Measurements from ENCODE around the gene MAGED1. TPM values are rescaled to one million over a fixed set of nuclear protein-coding genes. Genes with fewer than 3 reads are reported as not detected.
"Not testable (repeated sequence)": the region's sequence is repeated elsewhere in the genome, so short reads cannot be mapped to it uniquely, and the experiment has no call there.

Gene MAGED1
- total RNA-seq, 1 donor = 17.2 TPM

DNA sequence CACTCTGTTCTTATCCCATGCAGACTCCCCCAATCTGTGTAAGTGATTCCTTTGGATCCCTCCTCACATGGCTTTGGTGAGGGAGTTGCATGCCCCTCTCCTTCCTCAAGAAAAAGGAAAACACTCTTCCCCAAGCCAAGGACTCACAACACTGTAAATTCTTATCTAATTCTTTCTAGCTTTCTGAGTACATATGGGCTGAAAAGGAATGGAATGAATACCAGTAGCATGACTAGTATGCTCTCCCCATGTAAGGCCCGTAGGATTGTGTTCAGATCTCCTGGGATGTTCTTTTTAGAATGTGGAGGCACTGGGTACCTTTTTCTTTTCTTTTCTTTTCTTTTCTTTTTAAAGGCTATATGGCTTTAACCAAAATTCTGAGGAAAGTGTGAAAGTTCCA lies 17.0 kb upstream of the MAGED1 start:
- H3K9me3 ChIP-seq (ENCODE audit: low read depth, low read length) = no peaks in the 10 kb centered on the region
- no peaks in the 10 kb centered on the region for H3K4me1 ChIP-seq (ENCODE audit: insufficient read depth, low read length)
- H3K4me3 ChIP-seq (ENCODE audit: low read length) = no peak overlapping the region
- no peaks in the 10 kb centered on the region for H3K27me3 ChIP-seq (ENCODE audit: insufficient read depth, low read length)

DNA sequence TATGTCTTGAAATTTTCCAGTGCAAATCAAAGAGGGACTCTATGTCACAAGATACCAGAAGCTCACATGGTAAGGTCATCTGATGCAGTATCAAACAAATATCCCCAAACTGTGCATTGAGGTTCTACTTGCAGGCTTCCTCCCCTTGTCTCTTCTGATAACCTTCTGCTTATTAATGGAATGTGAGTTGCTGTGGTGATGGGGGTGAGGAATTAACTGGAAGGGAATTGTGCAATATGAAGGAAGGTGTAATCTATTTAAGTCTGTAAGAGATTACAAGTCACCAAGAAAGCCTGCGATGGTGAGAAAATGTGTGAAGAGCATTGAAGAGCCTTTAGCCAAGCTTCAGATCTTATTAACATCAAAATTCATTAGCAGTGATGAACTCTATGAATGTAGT lies 15.4 kb upstream of the MAGED1 start:
- H3K4me3 ChIP-seq (ENCODE audit: low read length) = no peak overlapping the region
- H3K4me1 ChIP-seq (ENCODE audit: insufficient read depth, low read length) = no peaks in the 10 kb centered on the region
- H3K9me3 ChIP-seq (ENCODE audit: low read depth, low read length) = no peaks in the 10 kb centered on the region
- no peaks in the 10 kb centered on the region for H3K27me3 ChIP-seq (ENCODE audit: insufficient read depth, low read length)

DNA sequence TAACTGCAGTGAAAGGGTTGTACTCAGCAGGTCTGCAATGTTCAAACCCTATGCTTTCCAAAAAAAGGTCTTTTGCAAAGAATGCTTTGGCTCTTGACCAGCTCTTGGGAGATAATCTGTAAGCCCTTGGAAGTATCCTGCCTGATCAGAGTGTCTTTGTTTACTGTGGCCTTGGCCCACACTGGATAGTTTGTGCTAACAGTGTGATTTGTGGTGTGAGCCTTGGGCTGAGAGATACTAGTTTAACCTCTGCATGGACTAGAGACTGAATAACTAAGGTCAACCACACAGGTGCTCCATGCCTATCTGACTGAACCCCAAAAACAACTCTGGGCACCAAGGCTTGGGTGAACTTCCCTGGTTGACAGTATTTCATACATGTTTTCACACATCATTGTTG lies 3.6 kb upstream of the MAGED1 start:
- peaks cover 5% of the 10 kb centered on the region for H3K4me1 ChIP-seq (ENCODE audit: insufficient read depth, low read length)
- no peak overlapping the region for H3K4me3 ChIP-seq (ENCODE audit: low read length)
- no peaks in the 10 kb centered on the region for H3K27me3 ChIP-seq (ENCODE audit: insufficient read depth, low read length)
- H3K9me3 ChIP-seq (ENCODE audit: low read depth, low read length) = no peaks in the 10 kb centered on the region

DNA sequence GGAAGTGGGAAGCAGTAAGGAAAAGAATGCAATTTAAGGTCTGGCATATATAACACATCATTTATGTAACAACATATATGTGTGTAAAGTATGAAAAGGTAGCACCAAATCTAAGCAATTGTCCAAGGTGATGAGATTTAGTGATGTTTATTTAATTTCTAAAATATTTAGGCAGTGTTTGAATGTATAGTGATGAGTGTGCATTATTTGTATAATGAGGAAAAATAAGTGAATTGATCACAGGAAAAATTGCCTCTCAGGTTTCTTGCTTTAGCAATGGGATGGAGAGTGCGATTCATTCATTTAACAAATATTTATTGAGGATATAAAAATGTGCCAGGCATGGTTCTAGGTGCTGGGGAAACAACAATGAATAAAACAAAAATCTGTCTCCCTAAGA lies 2.2 kb upstream of the MAGED1 start:
- Histone ChIP-seq H3K4me3 (ENCODE audit: low read length) (no peak overlapping the region), H3K4me1 (ENCODE audit: insufficient read depth, low read length) (peaks cover 5% of the 10 kb centered on the region), H3K9me3 (ENCODE audit: low read depth, low read length) (no peaks in the 10 kb centered on the region), H3K27me3 (ENCODE audit: insufficient read depth, low read length) (no peaks in the 10 kb centered on the region)

DNA sequence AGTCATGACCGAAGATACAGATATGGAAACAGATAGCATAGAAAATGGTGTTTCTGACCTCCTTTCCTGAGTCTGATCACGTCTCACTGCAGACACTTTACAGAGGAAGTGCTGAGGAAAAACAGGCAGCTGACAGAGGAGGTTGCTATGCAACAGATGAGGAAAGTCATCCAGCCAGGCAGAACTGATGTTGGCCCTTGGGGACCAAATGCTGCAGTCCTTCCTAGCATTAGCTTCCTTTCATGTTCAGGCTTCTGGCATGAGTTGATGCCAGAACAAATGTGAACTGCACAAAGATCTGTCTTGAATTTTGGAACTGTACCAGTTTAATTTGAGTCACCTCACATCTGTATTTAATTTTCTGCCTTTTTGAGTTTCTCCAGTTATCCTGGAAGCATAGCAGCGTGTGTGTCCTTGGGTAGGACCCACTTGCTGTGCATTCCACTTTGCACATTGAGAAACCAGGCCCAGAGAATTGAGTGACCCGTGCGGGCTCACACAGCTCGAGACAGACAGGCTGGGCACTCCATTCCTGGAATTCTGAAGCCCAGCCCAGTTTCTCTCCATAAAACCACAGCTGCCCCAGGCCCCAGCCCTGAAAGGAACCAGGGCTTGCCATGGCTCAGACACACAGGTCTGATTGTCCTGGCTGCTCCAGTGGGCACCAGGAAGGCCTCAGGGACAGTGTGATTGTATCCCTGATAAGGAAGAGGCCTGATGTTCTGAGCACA lies 1.4 kb upstream of the MAGED1 start:
- Histone ChIP-seq H3K4me3 (ENCODE audit: low read length) (no peak overlapping the region), H3K4me1 (ENCODE audit: insufficient read depth, low read length) (peaks cover 5% of the 10 kb centered on the region), H3K9me3 (ENCODE audit: low read depth, low read length) (no peaks in the 10 kb centered on the region), H3K27me3 (ENCODE audit: insufficient read depth, low read length) (no peaks in the 10 kb centered on the region)

DNA sequence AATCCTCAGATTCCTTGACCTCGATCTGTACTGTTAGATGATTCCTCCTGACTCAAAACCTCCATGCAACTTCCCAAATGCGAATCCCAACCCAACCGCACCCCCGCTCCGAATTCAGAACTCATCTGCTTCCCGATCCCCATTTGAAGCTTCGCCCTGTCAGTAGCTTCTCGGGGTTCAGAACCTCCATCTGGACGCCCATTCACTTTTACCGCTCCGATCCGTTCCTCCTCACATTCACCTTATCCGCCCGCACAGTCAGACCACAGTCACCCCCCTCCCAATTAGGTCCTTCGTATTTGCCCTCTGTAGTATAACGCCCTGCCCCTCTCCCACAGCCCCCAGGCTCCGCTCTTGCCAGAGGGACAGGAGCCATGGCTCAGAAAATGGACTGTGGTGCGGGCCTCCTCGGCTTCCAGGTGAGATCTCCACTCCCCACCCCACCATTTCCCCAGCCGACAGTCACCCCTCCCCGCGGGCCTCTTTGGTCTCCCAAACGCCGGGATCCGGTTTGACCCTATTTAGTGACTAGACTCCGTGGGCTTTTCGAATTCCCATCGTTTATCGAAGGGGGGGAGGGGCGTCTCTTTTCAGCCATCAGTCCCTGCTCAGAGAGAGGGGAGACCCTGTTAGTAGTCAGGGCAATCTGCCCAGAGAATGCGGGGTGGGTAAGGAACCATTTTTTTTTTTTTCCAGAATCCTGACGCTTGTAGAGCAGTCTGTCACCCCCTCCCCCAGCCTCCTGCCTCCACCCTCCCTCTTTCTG lies 691 bp downstream of the MAGED1 start:
- peak overlapping the region; percentile 40 for H3K4me3 ChIP-seq (ENCODE audit: low read length)
- H3K4me1 ChIP-seq (ENCODE audit: insufficient read depth, low read length) = peaks cover 5% of the 10 kb centered on the region
- no peaks in the 10 kb centered on the region for H3K27me3 ChIP-seq (ENCODE audit: insufficient read depth, low read length)
- no peaks in the 10 kb centered on the region for H3K9me3 ChIP-seq (ENCODE audit: low read depth, low read length)

DNA sequence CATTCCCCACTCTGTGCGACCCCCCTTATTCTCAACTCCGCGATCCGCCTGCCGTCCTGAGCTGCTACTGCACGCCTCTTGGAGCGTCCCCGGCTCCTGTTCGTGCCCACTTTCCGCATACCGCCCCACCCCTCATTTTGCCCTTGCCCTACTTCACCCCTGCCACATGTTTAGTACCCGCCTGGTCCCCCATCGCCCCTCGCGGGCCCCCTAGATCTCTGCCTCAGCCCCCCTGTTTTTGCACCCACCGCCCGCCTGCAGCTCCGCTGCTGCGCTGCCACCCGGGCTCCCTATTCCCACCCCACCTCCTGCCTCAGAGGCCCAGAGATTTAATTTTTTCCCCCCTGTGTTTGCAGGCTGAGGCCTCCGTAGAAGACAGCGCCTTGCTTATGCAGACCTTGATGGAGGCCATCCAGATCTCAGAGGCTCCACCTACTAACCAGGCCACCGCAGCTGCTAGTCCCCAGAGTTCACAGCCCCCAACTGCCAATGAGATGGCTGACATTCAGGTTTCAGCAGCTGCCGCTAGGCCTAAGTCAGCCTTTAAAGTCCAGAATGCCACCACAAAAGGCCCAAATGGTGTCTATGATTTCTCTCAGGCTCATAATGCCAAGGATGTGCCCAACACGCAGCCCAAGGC lies 1.4 kb downstream of the MAGED1 start:
- Histone ChIP-seq H3K4me1 (ENCODE audit: insufficient read depth, low read length) (peaks cover 5% of the 10 kb centered on the region), H3K9me3 (ENCODE audit: low read depth, low read length) (no peaks in the 10 kb centered on the region), H3K4me3 (ENCODE audit: low read length) (peak overlapping the region; percentile 40), H3K27me3 (ENCODE audit: insufficient read depth, low read length) (no peaks in the 10 kb centered on the region)

DNA sequence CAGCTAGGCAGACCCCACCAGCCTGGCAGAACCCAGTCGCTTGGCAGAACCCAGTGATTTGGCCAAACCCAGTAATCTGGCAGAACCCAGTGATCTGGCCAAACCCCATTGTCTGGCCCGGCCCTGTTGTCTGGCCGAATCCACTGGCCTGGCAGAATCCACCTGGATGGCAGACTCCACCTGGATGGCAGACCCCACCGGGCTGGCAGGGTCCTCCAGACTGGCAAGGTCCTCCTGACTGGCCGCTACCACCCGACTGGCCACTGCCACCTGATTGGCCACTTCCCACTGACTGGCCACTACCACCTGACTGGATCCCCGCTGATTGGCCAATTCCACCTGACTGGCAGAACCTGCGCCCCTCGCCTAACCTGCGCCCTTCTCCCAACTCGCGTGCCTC lies 3.2 kb downstream of the MAGED1 start:
- no peaks in the 10 kb centered on the region for H3K27me3 ChIP-seq (ENCODE audit: insufficient read depth, low read length)
- H3K4me3 ChIP-seq (ENCODE audit: low read length) = no peak overlapping the region
- peaks cover 5% of the 10 kb centered on the region for H3K4me1 ChIP-seq (ENCODE audit: insufficient read depth, low read length)
- no peaks in the 10 kb centered on the region for H3K9me3 ChIP-seq (ENCODE audit: low read depth, low read length)

DNA sequence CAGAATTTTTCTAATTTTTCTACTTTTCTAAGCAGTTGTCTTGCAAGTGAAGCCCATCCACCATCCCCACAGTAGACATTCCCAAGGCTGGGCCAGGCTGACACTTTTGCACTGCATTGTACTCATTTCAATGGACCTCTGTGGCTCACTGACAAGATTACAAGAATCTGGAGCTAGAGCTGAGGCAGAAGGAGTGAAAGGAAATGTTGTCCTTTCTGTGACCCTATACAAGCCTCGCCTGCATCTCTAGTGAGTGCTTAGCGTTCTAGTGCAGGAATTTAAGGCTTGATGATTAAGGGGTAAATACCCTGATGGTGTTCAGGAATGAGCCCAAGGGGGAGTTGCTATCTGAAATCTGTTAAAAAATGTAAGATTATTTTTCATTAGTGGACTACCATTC lies 6.3 kb downstream of the MAGED1 start:
- H3K27me3 ChIP-seq (ENCODE audit: insufficient read depth, low read length) = no peaks in the 10 kb centered on the region
- no peaks in the 10 kb centered on the region for H3K9me3 ChIP-seq (ENCODE audit: low read depth, low read length)
- H3K4me1 ChIP-seq (ENCODE audit: insufficient read depth, low read length) = no peaks in the 10 kb centered on the region
- H3K4me3 ChIP-seq (ENCODE audit: low read length) = no peak overlapping the region

DNA sequence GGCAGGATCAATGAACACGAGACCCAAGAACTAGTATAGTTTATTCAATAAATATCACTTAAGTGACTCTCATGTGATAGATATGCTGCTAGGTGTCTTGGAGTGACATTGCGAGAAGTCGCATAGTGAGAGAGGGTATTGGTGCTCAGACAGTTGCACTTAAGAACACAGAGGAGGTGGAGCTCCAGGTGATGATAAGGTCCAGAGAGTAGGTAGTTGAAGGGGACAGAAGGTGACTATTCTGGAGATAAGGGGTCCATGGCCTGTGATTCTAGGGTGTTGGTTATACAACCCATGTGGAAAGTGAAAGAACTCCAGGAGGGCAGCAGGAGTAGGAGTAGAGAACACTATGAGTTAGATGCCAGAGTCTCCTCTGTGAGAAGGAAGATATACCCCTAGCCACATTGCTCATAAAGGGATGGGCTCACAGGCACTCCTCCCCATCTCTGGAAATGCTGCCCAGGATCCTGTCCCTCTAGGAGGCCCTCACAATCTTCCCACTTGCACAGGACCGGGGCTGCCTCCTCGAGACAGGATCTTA lies 9.2 kb downstream of the MAGED1 start:
- Histone ChIP-seq H3K9me3 (ENCODE audit: low read depth, low read length) (no peaks in the 10 kb centered on the region), H3K4me3 (ENCODE audit: low read length) (no peak overlapping the region), H3K27me3 (ENCODE audit: insufficient read depth, low read length) (no peaks in the 10 kb centered on the region), H3K4me1 (ENCODE audit: insufficient read depth, low read length) (no peaks in the 10 kb centered on the region)

DNA sequence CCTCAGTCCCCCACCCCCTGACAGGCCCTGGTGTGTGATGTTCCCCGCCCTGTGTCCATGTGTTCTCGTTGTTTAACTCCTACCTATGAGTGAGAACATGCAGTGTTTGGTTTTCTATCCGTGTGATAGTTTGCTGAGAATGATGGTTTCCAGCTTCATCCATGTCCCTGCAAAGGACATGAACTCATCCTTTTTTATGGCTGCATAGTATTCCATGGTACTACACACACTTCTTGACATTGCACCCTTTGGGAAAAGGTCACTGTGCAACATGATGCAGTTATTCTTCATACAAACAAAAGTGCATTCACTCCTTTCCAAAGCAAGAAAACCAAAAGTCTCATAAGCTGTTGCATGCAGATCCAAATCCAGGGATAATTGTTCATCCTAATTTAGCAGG lies 11.7 kb downstream of the MAGED1 start:
- H3K4me3 ChIP-seq (ENCODE audit: low read length); H3K9me3 ChIP-seq (ENCODE audit: low read depth, low read length); H3K4me1 ChIP-seq (ENCODE audit: insufficient read depth, low read length); H3K27me3 ChIP-seq (ENCODE audit: insufficient read depth, low read length): not testable (repeated sequence)

DNA sequence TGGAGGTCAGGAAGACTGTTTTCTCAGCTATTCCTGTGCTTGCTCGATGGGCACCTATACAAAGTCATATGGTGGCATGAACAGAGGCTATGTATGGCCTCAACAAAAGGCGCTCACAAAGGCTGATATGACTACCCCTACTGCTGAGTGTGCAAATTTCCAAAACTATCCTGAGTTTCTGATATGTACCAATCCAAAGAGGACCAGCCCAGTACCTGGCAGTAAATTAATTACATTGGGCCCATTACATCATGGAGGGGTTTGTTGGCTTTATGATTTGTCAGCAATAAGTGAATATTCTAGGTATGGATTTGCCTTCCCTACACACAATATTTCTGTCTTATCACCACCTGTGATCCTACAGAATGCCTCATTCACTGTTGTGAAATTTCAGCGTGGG lies 12.3 kb downstream of the MAGED1 start:
- Histone ChIP-seq H3K9me3 (ENCODE audit: low read depth, low read length) (no peaks in the 10 kb centered on the region), H3K27me3 (ENCODE audit: insufficient read depth, low read length) (no peaks in the 10 kb centered on the region), H3K4me3 (ENCODE audit: low read length) (no peak overlapping the region), H3K4me1 (ENCODE audit: insufficient read depth, low read length) (no peaks in the 10 kb centered on the region)

DNA sequence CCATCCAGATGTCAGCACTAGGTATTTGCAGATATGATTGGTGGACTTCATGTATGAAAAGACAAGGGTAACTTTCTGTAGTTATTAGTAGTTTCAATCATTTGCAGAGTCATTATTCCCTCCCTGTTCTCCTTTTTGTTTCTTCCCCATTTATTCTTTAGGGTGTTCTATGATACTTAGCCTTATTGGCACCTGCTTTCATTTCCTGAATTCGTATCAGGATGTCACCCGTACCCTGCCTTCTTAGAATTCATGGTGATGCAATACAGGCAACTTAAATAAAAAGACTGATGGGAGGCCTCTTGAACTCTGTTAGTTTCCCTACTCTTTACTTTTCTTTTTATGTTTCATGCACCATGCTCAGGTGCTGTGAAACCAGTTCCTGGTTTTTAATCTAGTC lies 24.2 kb downstream of the MAGED1 start:
- H3K27me3 ChIP-seq (ENCODE audit: insufficient read depth, low read length) = no peaks in the 10 kb centered on the region
- no peaks in the 10 kb centered on the region for H3K9me3 ChIP-seq (ENCODE audit: low read depth, low read length)
- H3K4me1 ChIP-seq (ENCODE audit: insufficient read depth, low read length) = peaks cover 7% of the 10 kb centered on the region
- H3K4me3 ChIP-seq (ENCODE audit: low read length) = no peak overlapping the region

DNA sequence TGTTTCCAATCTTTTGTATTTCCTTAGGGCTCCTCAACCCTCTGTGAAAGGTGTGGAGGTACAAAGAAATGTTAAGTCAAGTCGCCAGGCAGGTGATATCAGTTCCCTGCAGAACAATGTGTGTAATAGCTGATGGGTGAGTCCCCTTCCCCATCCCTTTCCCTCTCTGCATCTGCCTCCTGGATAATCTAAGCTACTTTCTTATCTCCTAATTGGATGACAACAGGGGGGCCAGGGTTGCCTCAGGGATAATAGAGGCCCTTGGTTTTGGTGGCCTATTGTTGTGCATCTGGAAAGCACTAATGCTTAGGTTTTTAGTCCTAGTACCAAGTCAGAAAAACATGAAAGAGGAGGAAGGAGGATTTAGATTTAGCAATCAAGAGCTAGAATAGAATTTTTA lies 29.1 kb downstream of the MAGED1 start:
- peaks cover 3% of the 10 kb centered on the region for H3K4me1 ChIP-seq (ENCODE audit: insufficient read depth, low read length)
- no peak overlapping the region for H3K4me3 ChIP-seq (ENCODE audit: low read length)
- no peaks in the 10 kb centered on the region for H3K27me3 ChIP-seq (ENCODE audit: insufficient read depth, low read length)
- H3K9me3 ChIP-seq (ENCODE audit: low read depth, low read length) = no peaks in the 10 kb centered on the region

DNA sequence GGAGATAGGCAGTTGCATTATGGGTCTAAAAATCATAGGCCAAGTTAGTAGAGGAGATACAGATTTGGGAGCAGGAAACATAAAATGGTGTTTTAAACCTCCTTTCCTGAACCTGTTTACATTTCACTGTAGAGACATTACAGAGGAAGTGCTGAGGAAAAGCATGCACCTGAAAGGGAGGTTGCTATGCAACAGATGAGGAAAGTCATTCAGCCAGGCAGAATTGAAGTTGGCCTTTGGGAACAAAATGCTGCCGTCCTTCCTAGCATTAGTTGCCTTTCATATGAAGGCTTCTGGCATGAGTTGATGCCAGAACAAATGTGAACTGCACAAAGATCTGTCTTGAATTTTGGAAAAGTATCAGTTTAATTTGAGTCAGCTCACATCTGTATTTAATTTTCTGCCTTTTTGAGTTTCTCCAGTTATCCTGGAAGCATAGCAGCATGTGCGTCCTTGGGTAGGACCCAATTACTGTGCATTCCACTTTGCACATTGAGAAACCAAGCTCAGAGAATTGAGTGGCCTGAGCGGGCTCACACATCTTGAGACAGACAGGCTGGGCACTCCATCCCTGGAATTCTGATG lies 38.2 kb downstream of the MAGED1 start:
- H3K9me3 ChIP-seq (ENCODE audit: low read depth, low read length) = no peaks in the 10 kb centered on the region
- H3K4me1 ChIP-seq (ENCODE audit: insufficient read depth, low read length) = no peaks in the 10 kb centered on the region
- H3K4me3 ChIP-seq (ENCODE audit: low read length) = no peak overlapping the region
- no peaks in the 10 kb centered on the region for H3K27me3 ChIP-seq (ENCODE audit: insufficient read depth, low read length)
